NCI-H128 (cell line): ENCODE results near the gene VGLL4.
"Not testable (repeated sequence)": the region's sequence is repeated elsewhere in the genome, so short reads cannot be mapped to it uniquely, and the experiment has no call there.

Experiments used
- DNase-seq: peaks from one replicate; lab custom pipeline; 2025; ENCODE audit not compliant: unreplicated experiment; lab: John Stamatoyannopoulos, UW

Gene VGLL4

GRCh38 chr3:11536132-11536935, 107.4 kb downstream of the VGLL4 start:
- DNase-seq: no peak

- no peak for DNase-seq
Observed at GRCh38 chr3:11535243-11535960, 108.3 kb downstream of the VGLL4 start.

GRCh38 chr3:11534793-11535101, 109.0 kb downstream of the VGLL4 start:
- DNase-seq: no peak

DNA sequence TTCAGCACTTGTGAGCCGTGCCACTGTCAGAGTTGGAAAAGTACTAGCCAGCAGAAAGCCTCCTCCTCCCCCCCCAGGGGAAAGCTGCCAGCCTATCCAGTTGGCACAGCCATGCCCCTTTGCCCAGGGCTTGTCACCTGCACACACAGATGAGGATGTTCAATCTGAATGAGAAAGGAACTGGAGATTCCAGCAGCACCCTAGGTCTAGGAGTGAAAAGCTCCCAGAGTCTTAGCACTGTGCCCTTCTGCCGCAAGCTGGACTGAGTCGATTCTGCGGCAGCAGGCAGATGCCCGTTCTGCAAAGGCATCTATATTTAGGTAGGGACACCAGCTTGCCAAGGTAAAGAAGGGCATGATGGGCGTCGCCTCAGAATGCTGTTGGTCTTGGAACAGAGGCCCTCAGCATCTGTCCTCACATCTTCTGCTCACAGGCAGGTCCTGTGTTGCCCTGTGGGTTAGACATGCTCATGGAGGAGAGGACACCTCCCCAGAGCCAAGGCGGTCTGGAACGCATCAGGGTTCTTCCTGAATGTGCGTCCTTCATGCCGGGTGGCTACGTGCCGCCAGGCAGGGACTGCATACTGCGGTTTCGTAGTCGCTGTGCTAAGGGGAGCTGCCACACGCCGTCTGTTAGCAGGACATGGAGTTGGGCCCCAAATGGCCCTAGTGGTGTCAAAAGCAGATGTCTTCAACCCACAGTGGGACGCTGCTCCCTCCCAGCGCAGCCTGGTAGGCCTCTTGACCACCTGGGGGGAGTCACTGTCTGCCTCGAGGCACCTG, 109.5 kb downstream of the VGLL4 start:
- DNase-seq: no peak

DNA sequence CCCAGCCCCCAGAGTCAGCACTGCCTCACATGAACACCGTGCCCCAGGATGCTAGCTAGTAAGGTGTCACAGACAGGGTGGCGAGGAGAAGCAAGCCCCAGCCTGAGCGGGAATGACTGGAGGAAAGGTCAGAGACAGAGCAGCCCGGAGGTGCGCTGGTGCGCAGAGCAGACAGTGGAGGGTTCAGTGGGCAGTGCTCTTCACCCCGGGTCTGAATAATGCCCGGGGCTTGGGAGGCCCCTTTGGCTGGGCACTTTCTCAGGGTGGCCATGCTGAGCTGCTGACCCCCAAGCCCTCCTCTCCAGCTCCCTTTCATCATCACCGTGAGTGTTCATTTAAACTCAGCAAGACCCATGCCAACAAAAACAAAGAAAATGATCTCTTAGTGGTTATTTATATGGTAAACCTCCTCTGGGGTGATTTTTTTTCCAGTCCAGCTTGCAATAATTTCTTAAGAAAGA, 110.8 kb downstream of the VGLL4 start:
- no peak for DNase-seq

DNA sequence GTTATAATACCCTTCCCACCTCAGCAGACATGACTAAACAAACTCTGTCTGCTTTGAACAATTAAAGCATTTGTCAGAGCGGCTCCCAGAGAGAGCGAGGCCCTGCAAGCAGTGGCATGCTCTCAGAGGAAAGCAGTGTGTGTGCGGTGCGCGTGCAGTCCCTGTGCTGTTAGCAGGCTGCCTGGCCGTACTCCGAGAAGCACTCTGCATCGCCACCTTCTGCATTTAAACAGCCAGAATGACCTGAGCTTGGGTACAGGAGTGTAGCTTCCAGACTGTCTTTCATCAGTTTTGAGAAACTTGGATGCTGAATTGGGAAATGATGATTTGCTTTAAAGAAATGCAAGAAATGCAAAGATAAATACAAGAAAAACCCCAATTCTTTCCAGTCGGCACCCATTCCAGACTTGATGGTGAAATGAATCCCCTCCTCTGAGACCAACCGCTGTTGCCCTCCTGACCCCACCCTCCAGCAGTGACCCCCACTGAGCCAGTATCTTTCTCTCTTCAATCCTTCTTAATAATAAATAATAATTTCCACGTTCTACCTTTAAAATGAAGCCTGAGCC, 113.5 kb downstream of the VGLL4 start:
- no peak for DNase-seq

- no peak for DNase-seq
Observed at GRCh38 chr3:11529281-11529680, 114.4 kb downstream of the VGLL4 start.

DNA sequence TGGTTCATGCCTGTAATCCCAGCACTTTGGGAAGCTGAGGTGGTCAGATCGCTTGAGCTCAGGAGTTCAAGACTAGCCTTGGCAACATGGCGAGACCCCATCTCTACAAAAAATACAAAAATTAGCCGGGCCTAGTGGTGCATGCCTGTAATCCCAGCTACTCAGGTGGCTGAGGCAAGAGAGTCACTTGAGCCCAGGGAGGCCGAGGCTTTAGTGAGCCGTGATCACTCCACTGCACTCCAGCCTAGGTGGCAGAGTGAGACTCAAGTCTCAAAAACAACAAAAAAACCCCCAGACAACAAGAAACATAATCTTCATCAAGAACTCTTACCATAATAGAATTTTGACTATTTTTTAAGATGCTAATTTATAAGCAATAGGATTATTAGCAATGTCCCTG, 117.6 kb downstream of the VGLL4 start:
- not testable (repeated sequence) for DNase-seq

- DNase-seq: no peak
Observed at GRCh38 chr3:11523572-11524101, 120.1 kb downstream of the VGLL4 start.

- no peak for DNase-seq
Observed at GRCh38 chr3:11522953-11523571, 120.7 kb downstream of the VGLL4 start.

GRCh38 chr3:11522398-11522715, 121.4 kb downstream of the VGLL4 start:
- DNase-seq: no peak

DNA sequence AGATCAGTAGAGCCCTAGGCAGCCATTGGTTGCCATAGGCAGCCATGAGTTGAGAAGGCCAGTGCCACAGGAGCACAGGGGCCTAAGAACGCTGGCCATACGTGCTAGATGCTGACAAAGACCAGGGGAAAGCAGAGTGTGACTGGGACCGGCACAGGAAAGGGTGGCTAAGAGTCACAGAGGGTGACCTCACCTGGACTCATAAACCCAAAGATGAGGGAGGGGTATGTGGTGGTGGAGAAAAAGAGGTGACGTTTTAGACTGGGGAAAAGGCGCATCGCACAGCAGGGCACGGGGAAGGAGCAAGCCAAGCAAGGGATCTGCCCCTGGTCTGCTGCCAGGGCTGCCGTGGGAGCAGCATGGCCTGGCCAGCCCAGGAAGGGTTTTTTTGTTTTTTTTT, 122.5 kb downstream of the VGLL4 start:
- no peak for DNase-seq

DNA sequence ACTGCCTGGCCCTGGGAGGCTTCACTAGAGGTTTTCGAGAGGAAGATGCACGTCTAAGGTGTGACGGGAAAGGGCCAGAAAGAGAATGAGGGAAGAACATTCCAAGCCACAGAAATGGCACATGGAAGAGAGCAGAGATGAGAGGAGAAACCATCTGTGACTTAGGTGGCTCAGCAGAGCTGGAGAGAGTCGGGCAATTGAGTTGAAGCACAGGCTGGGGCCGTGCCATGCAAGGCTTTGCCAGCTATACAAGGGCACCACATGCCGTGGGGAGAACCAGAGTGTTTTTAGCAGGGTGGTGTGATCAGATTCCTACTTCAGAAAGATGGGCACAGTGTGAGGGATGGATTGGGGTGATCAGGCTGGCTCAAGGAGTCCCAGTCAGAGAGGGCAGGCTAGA, 126.1 kb downstream of the VGLL4 start:
- no peak for DNase-seq

GRCh38 chr3:11514191-11514821, 129.4 kb downstream of the VGLL4 start:
- DNase-seq: no peak

DNA sequence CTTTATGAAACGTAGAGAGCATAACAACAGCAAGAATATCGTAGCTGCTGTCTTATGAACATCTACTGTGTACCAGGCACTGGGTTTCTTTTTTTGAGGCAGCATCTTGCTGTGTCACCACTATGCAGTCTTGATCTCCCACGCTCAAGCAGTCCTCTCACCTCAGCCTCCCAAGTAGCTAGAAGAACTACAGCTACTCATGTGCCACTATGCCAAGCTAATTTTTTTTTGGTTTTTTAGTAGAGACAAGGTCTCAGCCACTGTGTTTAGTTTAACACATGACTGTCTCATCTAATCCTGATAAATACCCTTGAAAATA, 129.9 kb downstream of the VGLL4 start:
- DNase-seq: no peak

- not testable (repeated sequence) for DNase-seq
Observed at GRCh38 chr3:11513125-11513816, 130.4 kb downstream of the VGLL4 start.

DNA sequence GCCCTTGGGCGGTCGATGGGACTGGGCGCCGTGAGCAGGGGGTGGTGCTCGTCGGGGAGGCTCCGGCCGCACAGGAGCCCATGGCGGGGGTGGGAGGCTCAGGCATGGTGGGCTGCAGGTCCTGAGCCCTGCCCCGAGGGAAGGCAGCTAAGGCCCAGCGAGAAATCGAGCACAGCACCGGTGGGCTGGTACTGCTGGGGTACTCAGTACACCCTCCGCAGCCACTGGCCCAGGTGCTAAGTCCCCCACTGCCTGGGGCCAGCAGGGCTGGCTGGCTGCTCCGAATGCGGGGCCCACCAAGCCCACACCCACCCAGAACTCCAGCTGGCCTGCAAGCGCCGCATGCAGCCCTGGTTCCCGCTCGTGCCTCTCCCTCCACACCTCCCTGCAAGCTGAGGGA, 132.1 kb downstream of the VGLL4 start:
- DNase-seq: not testable (repeated sequence)

DNA sequence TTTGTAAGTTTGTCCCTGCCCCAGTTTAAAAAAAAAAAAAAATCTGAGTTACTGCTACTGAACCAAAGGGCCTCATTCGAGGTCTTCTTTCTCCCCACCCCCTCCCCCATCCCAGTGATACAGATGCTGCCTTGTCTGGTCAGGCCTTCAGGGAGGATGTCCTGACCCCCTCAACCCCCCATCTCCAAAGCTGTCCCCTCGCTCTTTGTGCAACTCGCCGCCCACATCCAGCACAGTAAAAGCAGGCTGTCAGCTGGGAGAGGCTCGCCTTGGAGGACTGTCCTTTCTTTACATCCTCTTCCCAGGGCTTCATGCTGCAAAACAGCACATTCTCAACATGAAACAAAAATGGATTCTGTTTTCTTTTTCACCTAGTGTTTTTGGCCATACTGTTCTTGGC, 133.4 kb downstream of the VGLL4 start:
- no peak for DNase-seq

GRCh38 chr3:11510001-11510340, 133.7 kb downstream of the VGLL4 start:
- no peak for DNase-seq
